Lung (tissue), 12 donors: ENCODE measurements around the gene AFAP1. TPM values are rescaled to one million over a fixed set of nuclear protein-coding genes. Genes with fewer than 3 reads are reported as not detected.

Experiments used
- ATAC-seq: fragments of 200-7000 bp; cut with Tn5 transposase; one replicate; pipeline ENCODE4 v1.9.1; 2020; ENCODE audit warnings: moderate number of reproducible peaks; ENCODE audit not compliant: insufficient read depth, low FRiP score
- DNase-seq, 3 donors: peaks; one replicate each; pipeline ENCODE4 v3.0.0-alpha.2; 2013 to 2017
- H3K27ac ChIP-seq, 2 donors: one replicate each; pipeline ENCODE4 v1.5.1; 2013; ENCODE audit warnings: mild to moderate bottlenecking in 2 of 2, moderate library complexity in 2 of 2, control low read depth in 1 of 2, inconsistent platforms in 1 of 2, low read depth in 1 of 2, low read length in 1 of 2
- H3K27me3 ChIP-seq, 3 donors: one replicate each; pipeline ENCODE4 v1.5.1; 2013; ENCODE audit warnings: low read length in 2 of 3; ENCODE audit not compliant: control insufficient read depth in 3 of 3, insufficient read depth in 3 of 3
- H3K36me3 ChIP-seq, 4 donors: one replicate each; pipeline ENCODE4 v1.5.1; 2013; ENCODE audit warnings: low read length in 4 of 4, mild to moderate bottlenecking in 1 of 4, moderate library complexity in 1 of 4; ENCODE audit not compliant: control insufficient read depth in 4 of 4, insufficient read depth in 4 of 4
- H3K4me1 ChIP-seq, 5 donors: one replicate each; pipeline ENCODE4 v1.5.1; 2013; ENCODE audit warnings: low read length in 5 of 5, mild to moderate bottlenecking in 2 of 5, moderate library complexity in 1 of 5; ENCODE audit not compliant: control insufficient read depth in 5 of 5, insufficient read depth in 5 of 5
- H3K4me3 ChIP-seq: one replicate; pipeline ENCODE4 v1.5.1; 2013; ENCODE audit warnings: mild to moderate bottlenecking, control low read depth, moderate library complexity
- H3K9ac ChIP-seq, 2 donors: one replicate each; pipeline ENCODE4 v1.5.1; 2013; ENCODE audit warnings: low read length in 2 of 2, control low read depth in 1 of 2; ENCODE audit not compliant: insufficient read depth in 1 of 2
- H3K9me3 ChIP-seq, 4 donors: one replicate each; pipeline ENCODE4 v1.5.1; 2013; ENCODE audit warnings: low read length in 3 of 4, mild to moderate bottlenecking in 1 of 4, moderate library complexity in 1 of 4; ENCODE audit not compliant: control insufficient read depth in 4 of 4, insufficient read depth in 3 of 4
- WGBS, 2 donors: extraction: QIAGEN DNeasy Blood & Tissue Kit; methylation state at CpG; one replicate each; pipeline ENCODE4 v1.1.7; 2013; 5-methylcytosine and 5-hydroxymethylcytosine counted together
- polyA plus RNA-seq, 2 donors: library from polyadenylated mRNA; stranded (reverse); fragments of 200-250 nt; gene quantifications; one replicate each; pipeline ENCODE4 v1.2.1, GENCODE V29; 2013
- total RNA-seq, 2 donors: library from RNA; depleted of rRNA in 1 of 2; stranded (reverse); fragments of >200 nt in 1 of 2; gene quantifications; one replicate each; pipeline ENCODE4 v1.2.1, GENCODE V29; 2014 to 2021
- TF ChIP-seq, protein P1 (sequence below): IDR thresholded peaks from 2 replicates; pipeline ENCODE4 v1.5.1; 2012; ENCODE audit warnings: mild to moderate bottlenecking; ENCODE audit errors: control extremely low read depth, extremely low read depth
- donor health status: control.
- donor health status: control.
- donor health status: Bipolar disorder and iron deficiency.
- donor health status: healthy.
- donor health status: DM: yes; HTN: yes; CAD: no.

The AFAP1 gene
- total and polyA plus RNA-seq, 4 donors = 5.3 to 34.1 (median 12.3) TPM

GRCh38 chr4:7967063-7967440 lies 27.4 kb upstream of the AFAP1 start:
- no peak for DNase-seq
- TF ChIP-seq, protein P1, sequence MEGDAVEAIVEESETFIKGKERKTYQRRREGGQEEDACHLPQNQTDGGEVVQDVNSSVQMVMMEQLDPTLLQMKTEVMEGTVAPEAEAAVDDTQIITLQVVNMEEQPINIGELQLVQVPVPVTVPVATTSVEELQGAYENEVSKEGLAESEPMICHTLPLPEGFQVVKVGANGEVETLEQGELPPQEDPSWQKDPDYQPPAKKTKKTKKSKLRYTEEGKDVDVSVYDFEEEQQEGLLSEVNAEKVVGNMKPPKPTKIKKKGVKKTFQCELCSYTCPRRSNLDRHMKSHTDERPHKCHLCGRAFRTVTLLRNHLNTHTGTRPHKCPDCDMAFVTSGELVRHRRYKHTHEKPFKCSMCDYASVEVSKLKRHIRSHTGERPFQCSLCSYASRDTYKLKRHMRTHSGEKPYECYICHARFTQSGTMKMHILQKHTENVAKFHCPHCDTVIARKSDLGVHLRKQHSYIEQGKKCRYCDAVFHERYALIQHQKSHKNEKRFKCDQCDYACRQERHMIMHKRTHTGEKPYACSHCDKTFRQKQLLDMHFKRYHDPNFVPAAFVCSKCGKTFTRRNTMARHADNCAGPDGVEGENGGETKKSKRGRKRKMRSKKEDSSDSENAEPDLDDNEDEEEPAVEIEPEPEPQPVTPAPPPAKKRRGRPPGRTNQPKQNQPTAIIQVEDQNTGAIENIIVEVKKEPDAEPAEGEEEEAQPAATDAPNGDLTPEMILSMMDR = no peak
- H3K27ac ChIP-seq = no peak overlapping the region
- H3K9ac ChIP-seq = no peak overlapping the region
- H3K36me3 ChIP-seq = no peaks in the 10 kb centered on the region
- no peaks in the 10 kb centered on the region for H3K27me3 ChIP-seq
- peaks cover 4 to 40% (median 23%) of the 10 kb centered on the region in 5 donors for H3K4me1 ChIP-seq
- H3K9me3 ChIP-seq = no peaks in the 10 kb centered on the region
- no peak for ATAC-seq
- WGBS, 2 donors = 82 to 86% methylated on average over 9 of the region's 9 CpGs
- H3K4me3 ChIP-seq = no peak overlapping the region

- Histone ChIP-seq H3K27ac (no peak overlapping the region), H3K4me1 (peaks cover 4 to 40% (median 23%) of the 10 kb centered on the region in 5 donors), H3K9me3 (no peaks in the 10 kb centered on the region), H3K9ac (no peak overlapping the region), H3K4me3 (no peak overlapping the region), H3K27me3 (no peaks in the 10 kb centered on the region), H3K36me3 (no peaks in the 10 kb centered on the region)
- no peak for DNase-seq
- ATAC-seq = no peak
- WGBS, 2 donors = 88% methylated on average over 35 to 37 of the region's 37 CpGs
- TF ChIP-seq, protein P1 = no peak
Measured at GRCh38 chr4:7966281-7967062, 26.8 kb upstream of the AFAP1 start.

DNA sequence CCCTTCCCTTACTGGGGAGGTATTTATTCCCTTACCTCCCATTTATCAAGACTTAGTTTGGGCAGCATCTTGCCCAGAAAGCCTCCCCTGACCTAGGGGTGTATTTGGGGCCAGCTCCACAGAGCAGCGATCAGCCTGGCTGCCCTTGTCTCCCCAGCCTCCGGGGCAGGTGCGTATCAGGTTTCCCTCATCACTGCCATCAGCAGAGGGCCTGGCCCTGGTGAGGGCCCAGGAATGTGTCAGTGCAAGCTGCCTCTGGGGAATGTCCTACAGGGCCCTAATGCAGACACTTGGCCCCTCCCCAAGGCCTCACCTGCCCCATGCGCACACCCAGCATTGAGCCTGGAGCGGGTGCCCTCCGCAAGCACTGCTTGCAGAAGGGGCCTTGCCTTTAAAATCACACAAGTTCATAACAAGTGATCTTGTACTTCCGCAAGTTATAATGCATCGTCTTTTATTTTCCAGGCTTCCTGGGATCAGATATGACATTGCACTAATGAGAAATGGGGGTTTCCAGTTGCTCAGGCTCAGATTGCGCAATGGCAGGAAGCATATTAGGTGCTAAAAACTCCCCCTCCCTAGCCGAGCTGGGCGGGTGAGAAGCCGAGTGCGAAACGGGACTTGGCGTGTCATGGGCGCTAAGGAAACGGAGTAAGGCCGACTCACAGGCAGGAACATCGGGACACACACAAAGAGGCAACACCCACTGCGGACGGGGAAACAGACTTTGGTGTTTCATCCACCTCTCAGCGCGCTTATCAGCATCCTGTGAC lies 25.4 kb upstream of the AFAP1 start:
- ATAC-seq (no peak), DNase-seq (peak; percentile 85 to 96 (median 92))
- Histone ChIP-seq H3K9me3 (no peaks in the 10 kb centered on the region), H3K9ac (no peak overlapping the region), H3K4me1 (peaks cover 4 to 40% (median 19%) of the 10 kb centered on the region in 5 donors), H3K4me3 (no peak overlapping the region), H3K36me3 (no peaks in the 10 kb centered on the region), H3K27me3 (no peaks in the 10 kb centered on the region), H3K27ac (peak overlapping the region in 1 of 2 donors; percentile 78)
- whole genome bisulfite sequencing, 2 donors = 43 to 57% methylated on average over 23 of the region's 23 CpGs
- TF ChIP-seq, protein P1 = no peak
